Measurements from ENCODE around the gene PODN.

PODN gene

GRCh38 chr1:53122201-53122885 is 60.3 kb downstream of the PODN start:
- H3K4me3 ChIP-seq (ENCODE audit: low read depth, low read length) = no peak overlapping the region
- no peak for TF ChIP-seq CTCF (IDR thresholded peaks at IDR 0.05; ENCODE audit: low read depth, low read length)

- no peak overlapping the region for H3K4me3 ChIP-seq (ENCODE audit: low read depth, low read length)
- no peak for TF ChIP-seq CTCF (IDR thresholded peaks at IDR 0.05; ENCODE audit: low read depth, low read length)
Observed at GRCh38 chr1:53122961-53123413, 61.0 kb downstream of the PODN start.

- no peak for TF ChIP-seq CTCF (IDR thresholded peaks at IDR 0.05; ENCODE audit: low read depth, low read length)
- H3K4me3 ChIP-seq (ENCODE audit: low read depth, low read length) = no peak overlapping the region
Observed at GRCh38 chr1:53123453-53124140, 61.6 kb downstream of the PODN start.

- H3K4me3 ChIP-seq (ENCODE audit: low read depth, low read length) = no peak overlapping the region
- TF ChIP-seq CTCF (IDR thresholded peaks at IDR 0.05; ENCODE audit: low read depth, low read length) = no peak
Observed at GRCh38 chr1:53125122-53125521, 63.1 kb downstream of the PODN start.

- no peak for TF ChIP-seq CTCF (IDR thresholded peaks at IDR 0.05; ENCODE audit: low read depth, low read length)
- no peak overlapping the region for H3K4me3 ChIP-seq (ENCODE audit: low read depth, low read length)
Observed at GRCh38 chr1:53125623-53126360, 63.8 kb downstream of the PODN start.

- H3K4me3 ChIP-seq (ENCODE audit: low read depth, low read length) = no peak overlapping the region
- no peak for TF ChIP-seq CTCF (IDR thresholded peaks at IDR 0.05; ENCODE audit: low read depth, low read length)
Observed at GRCh38 chr1:53126495-53126894, 64.5 kb downstream of the PODN start.

- TF ChIP-seq CTCF (IDR thresholded peaks at IDR 0.05; ENCODE audit: low read depth, low read length) = no peak
Observed at GRCh38 chr1:53127546-53127945, 65.5 kb downstream of the PODN start.

More at GRCh38 chr1:53127546-53127945, 65.5 kb downstream of the PODN start:
- H3K4me3 ChIP-seq (ENCODE audit: low read depth, low read length) = no peak overlapping the region

All from WI38 (cell line).